GM12872 (cell line): ENCODE data around the gene CPNE7.

Source experiments
- CTCF ChIP-seq: IDR thresholded peaks from 3 replicates; pipeline ENCODE4 v1.5.1; 2011; ENCODE audit warnings: low read depth, mild to moderate bottlenecking, low read length, moderate library complexity; ENCODE audit not compliant: insufficient read depth

CPNE7 gene

DNA sequence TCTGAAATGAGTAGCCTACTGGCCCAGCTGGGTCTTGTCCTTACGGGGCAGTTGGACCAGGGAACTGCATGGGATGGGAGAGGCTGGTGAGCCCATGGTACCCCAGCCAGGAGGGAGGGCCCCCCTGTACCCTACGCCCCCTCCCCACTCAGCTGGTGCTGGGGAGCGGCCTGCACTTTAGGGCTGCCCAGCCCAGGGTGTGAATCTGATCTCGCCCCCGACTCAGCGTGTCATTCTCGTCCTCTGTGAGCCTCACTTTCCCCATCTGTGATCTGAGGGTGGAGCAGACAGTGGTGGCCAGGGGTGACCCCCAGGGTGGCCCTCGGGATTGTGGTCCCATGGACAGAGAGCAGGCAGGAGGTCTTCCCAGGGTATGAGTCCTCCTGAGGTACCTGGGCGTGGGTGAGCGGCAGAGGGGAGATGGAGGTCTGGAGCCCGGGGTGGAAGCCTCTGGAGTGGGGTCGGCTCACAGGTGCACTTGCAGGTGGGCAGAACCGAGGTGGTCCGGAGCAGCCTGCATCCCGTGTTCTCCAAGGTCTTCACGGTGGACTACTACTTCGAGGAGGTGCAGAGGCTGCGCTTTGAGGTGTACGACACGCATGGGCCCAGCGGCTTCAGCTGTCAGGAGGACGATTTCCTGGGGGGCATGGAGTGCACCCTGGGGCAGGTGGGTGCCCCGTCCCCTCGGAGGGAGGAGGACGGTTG, 1.6 kb downstream of the CPNE7 start:
- no peak for TF ChIP-seq CTCF

DNA sequence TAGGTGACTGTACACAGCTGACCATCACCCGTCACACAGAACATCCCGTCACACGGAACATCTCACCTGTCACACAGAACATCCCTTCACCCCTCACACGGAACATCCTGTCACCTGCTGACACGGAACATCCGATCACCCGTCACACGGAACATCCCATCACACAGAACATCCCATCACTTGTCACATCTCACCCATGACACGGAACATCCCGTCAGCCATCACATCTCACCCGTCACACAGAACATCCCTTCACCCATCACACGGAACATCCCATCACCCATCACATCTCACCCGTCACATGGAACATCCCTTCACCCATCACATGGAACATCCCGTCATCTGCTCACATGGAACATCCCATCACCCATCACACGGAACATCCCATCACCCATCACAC, 3.8 kb downstream of the CPNE7 start:
- no peak for TF ChIP-seq CTCF

GRCh38 chr16:89581045-89581695, 5.6 kb downstream of the CPNE7 start:
- no peak for TF ChIP-seq CTCF

DNA sequence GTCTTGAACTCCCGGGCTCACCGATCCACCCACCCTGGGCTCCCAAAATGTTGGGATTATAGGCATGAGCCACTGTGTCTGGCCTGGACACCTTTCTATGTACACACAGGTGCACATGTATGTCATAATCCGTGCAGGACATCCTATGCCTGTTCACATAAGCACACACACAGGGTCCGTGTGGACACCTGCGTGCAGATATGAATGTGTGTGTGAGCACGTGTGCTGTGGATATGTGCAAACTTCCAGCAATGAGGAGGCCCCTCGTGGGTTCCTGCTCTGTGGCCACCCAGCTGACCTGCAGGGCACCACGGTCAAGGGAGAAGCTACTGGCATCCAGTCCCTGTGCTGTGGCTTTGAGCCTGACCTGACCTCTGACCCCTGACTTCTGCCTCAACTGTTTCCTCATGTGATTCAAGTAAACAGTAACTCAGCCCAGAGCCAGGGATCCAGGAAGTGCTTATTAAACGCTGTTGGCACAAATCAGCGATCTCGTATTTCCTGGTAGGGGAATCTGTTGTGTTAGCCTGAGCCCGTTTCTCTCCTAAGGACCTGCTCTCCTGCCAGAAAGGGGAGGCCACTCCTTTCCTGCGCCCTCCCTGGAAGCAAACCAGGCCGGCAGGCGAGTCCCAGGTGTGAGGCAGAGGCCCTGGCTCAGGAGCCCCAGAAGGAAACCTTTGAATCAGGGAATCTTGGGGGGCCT, 6.5 kb downstream of the CPNE7 start:
- no peak for TF ChIP-seq CTCF

GRCh38 chr16:89582614-89583196, 7.1 kb downstream of the CPNE7 start:
- TF ChIP-seq CTCF = no peak

GRCh38 chr16:89583197-89583894, 7.8 kb downstream of the CPNE7 start:
- TF ChIP-seq CTCF = no peak
